Gastroesophageal sphincter (tissue), 3 donors: ENCODE results near the gene GNPTAB.

Experiments used
- EP300 ChIP-seq: sonication (generic); formaldehyde crosslinking; IDR thresholded peaks from one replicate; pipeline ENCODE4 v1.6.1; 2017; ENCODE audit warnings: antibody characterized with exemption, mild to moderate bottlenecking
- POLR2A ChIP-seq, 2 donors: fragments of 450-650 bp; IDR thresholded peaks; one replicate each; pipeline ENCODE4 v1.6.1; 2017; ENCODE audit warnings: antibody characterized with exemption in 2 of 2, mild to moderate bottlenecking in 2 of 2, moderate library complexity in 1 of 2
- POLR2AphosphoS5 ChIP-seq: sonication (generic); formaldehyde crosslinking; IDR thresholded peaks from one replicate; pipeline ENCODE4 v1.6.1; 2017; ENCODE audit warnings: antibody characterized with exemption
- TF ChIP-seq, protein P1 (sequence below), 4 experiments: fragments of 200-600 bp in 2 of 4; fragments of 450-650 bp in 2 of 4; sonication (generic) in 1 of 4; IDR thresholded peaks; one replicate each; pipeline ENCODE4 v1.5.1; 2017 to 2019; ENCODE audit warnings: antibody characterized with exemption in 4 of 4, mild to moderate bottlenecking in 2 of 4, moderate library complexity in 2 of 4

- TF ChIP-seq, protein P1, sequence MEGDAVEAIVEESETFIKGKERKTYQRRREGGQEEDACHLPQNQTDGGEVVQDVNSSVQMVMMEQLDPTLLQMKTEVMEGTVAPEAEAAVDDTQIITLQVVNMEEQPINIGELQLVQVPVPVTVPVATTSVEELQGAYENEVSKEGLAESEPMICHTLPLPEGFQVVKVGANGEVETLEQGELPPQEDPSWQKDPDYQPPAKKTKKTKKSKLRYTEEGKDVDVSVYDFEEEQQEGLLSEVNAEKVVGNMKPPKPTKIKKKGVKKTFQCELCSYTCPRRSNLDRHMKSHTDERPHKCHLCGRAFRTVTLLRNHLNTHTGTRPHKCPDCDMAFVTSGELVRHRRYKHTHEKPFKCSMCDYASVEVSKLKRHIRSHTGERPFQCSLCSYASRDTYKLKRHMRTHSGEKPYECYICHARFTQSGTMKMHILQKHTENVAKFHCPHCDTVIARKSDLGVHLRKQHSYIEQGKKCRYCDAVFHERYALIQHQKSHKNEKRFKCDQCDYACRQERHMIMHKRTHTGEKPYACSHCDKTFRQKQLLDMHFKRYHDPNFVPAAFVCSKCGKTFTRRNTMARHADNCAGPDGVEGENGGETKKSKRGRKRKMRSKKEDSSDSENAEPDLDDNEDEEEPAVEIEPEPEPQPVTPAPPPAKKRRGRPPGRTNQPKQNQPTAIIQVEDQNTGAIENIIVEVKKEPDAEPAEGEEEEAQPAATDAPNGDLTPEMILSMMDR (IDR thresholded peaks at IDR 0.05) = no peak
- no peak for TF ChIP-seq EP300
- no peak for TF ChIP-seq POLR2A (IDR thresholded peaks at IDR 0.05)
- TF ChIP-seq POLR2AphosphoS5 = no peak
Observed at GRCh38 chr12:101799774-101800173, 31.0 kb downstream of the GNPTAB start.
